IPS DF 6.9 (cell line): ENCODE measurements around the gene APLN.

Experiments
- DNase-seq: peaks from one replicate; pipeline ENCODE4 v3.0.0-alpha.2; 2013; ENCODE audit warnings: low read depth, low spot score
- H3K27ac ChIP-seq: one replicate; pipeline ENCODE4 v1.5.1; 2013; ENCODE audit warnings: low read length, control low read depth
- H3K27me3 ChIP-seq: 2 replicates; pipeline ENCODE4 v1.6.1; 2013; ENCODE audit warnings: mild to moderate bottlenecking, low read length; ENCODE audit not compliant: control insufficient read depth, insufficient read depth
- H3K36me3 ChIP-seq: 2 replicates; pipeline ENCODE4 v1.6.1; 2013; ENCODE audit warnings: low read length; ENCODE audit not compliant: control insufficient read depth, insufficient read depth
- H3K4me1 ChIP-seq: 2 replicates; pipeline ENCODE4 v1.6.1; 2013; ENCODE audit warnings: low read length; ENCODE audit not compliant: control insufficient read depth, insufficient read depth
- H3K4me3 ChIP-seq: 2 replicates; pipeline ENCODE4 v1.5.1; 2013; ENCODE audit warnings: mild to moderate bottlenecking, low read length
- H3K9me3 ChIP-seq: 2 replicates; pipeline ENCODE4 v1.6.1; 2013; ENCODE audit warnings: low read length, inconsistent platforms; ENCODE audit not compliant: control insufficient read depth, insufficient read depth
- WGBS: extraction: QIAGEN DNeasy Blood & Tissue Kit; methylation state at CpG from one replicate; pipeline ENCODE4 v1.1.7; 2013; ENCODE audit warnings: mixed read lengths, missing lambda C conversion rate; ENCODE audit not compliant: insufficient read length, insufficient coverage; 5-methylcytosine and 5-hydroxymethylcytosine counted together

APLN gene

DNA sequence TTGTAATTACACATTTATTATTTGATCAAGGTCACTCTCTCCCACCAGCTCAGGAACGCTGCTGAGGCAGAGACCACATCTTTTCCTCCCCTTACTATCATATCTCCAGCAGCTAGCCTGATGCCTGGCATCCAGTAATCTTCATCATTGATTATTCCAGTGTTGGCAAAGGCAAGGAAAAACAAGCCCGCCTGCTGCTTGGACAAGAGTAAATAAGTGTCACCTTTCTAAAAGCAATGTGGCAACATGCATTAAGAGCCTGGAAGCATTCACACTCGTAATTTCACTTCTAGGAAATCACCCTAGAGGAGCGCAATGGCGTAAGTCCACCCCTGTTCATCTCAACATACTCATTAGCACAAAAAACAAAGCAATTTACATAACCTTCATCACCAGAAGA lies 54.8 kb downstream of the APLN start:
- no peaks in the 10 kb centered on the region for H3K9me3 ChIP-seq
- no peak for DNase-seq
- H3K36me3 ChIP-seq = no peaks in the 10 kb centered on the region
- no peak overlapping the region for H3K4me3 ChIP-seq
- H3K27ac ChIP-seq = no peak overlapping the region
- WGBS = no CpG with 5 or more reads among the region's 5 CpGs
- H3K4me1 ChIP-seq = no peaks in the 10 kb centered on the region; the same call in 1 of the 2 replicates
- no peaks in the 10 kb centered on the region for H3K27me3 ChIP-seq

DNA sequence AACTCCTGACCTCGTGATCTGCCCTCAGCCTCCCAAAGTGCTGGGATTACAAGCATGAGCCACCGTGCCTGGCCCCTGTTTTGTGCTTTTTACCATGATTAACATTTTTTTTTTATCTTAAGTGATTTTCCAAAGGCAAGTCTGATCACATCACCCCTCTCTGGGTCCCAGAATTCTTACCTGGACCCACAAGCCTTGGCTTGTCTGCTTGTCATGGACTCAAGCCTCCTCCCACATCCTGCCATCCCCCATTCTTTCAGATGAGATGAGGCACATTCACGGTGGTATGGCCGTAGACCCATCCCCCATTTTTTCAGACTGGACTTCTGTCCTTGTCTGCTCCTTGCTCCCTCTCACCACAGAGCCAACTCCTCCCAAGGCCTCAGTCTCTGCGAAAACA lies 55.3 kb downstream of the APLN start:
- Histone ChIP-seq H3K27me3 (no peaks in the 10 kb centered on the region), H3K27ac (no peak overlapping the region), H3K36me3 (no peaks in the 10 kb centered on the region), H3K9me3 (no peaks in the 10 kb centered on the region), H3K4me1 (no peaks in the 10 kb centered on the region; the same call in 1 of the 2 replicates), H3K4me3 (no peak overlapping the region)
- DNase-seq = no peak
- no CpG with 5 or more reads among the region's 5 CpGs for WGBS

DNA sequence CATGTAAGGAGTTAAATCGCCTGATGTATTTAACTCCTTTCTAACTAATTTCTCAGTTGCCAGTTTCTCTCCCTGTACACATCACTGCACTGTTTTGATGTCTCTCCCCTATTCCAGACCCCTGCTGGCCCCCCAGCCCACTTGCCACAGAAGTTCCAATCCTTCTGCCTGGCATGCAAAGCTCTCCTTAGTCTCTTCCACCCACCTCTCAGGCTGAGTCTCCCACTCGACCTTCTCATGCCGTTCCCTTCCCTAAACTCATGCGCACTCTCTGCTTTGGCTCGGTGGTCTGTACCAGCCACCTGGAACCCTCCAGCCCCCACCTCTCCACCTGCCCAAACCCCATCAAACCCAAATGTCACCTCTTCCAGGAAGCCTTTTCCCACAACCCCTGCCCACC lies 56.9 kb downstream of the APLN start:
- no peaks in the 10 kb centered on the region for H3K9me3 ChIP-seq
- H3K4me1 ChIP-seq = no peaks in the 10 kb centered on the region; the same call in 1 of the 2 replicates
- H3K36me3 ChIP-seq = no peaks in the 10 kb centered on the region
- no CpG with 5 or more reads among the region's 5 CpGs for WGBS
- H3K27me3 ChIP-seq = no peaks in the 10 kb centered on the region
- H3K4me3 ChIP-seq = no peak overlapping the region
- no peak overlapping the region for H3K27ac ChIP-seq
- no peak for DNase-seq

DNA sequence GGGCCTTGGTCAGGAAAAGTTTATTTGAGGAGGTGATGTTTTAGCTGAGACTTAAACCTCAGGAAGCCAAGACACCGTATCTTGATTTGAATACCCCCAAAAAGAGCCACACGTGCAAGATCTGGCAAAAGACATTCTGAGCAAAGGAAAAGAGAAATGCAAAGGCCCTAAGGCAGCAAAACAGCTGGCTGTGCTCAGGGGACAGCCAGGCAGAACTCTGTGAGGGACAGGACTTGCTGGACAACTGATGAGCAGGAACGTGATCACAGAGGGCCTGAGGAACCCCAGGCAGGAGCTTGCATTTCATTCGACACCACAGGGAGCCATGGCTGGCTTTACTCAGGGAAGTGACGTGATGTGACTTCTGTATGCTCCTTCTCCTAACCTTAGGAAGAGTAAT lies 58.7 kb downstream of the APLN start:
- Histone ChIP-seq H3K4me3 (no peak overlapping the region), H3K36me3 (no peaks in the 10 kb centered on the region), H3K4me1 (no peaks in the 10 kb centered on the region; the same call in 1 of the 2 replicates), H3K9me3 (no peaks in the 10 kb centered on the region), H3K27ac (no peak overlapping the region), H3K27me3 (no peaks in the 10 kb centered on the region)
- DNase-seq = no peak
- WGBS = no CpG with 5 or more reads among the region's 5 CpGs
